ENCODE measurements around the gene EHMT1.

EHMT1 gene

DNA sequence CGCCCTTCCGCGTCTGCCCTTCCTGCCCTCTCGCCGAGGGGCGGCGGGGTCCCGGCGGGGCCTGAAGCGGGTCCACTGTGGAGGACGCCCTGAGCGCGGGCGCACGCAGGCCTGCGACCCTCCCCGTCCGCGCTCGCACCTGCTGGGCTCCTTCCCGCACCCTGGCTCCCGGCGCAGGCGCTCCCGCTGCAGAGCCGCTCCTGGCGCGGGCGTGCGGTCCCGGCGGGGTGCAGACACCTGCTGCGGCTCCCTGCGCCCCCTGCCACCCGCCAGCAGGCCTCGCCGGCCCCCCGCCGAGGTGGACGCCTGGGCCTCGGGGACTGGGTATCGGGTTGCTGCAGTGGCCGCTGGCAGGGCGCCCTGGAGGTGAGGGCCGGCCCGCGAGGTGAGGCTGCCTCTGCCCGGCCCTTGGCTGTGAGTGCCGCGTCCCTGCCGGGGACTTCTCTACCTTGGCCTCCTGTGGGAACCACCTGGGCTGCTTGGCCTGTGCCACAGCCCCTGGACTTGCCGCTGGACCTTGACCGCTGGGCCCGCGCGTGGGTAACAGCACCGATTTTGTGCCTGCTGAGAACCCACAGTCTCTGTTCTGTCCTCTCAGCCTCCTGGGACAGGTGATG is 12.7 kb upstream of the EHMT1 start:
- Histone ChIP-seq H3K79me2 (ENCODE audit: control insufficient read depth, insufficient read depth, low read length, unreplicated experiment) (peaks cover 5% of the 10 kb centered on the region), H3K27me3 (ENCODE audit: insufficient read depth, low read length) (no peaks in the 10 kb centered on the region), H3K27ac (ENCODE audit: low read depth, low read length) (no peak overlapping the region), H3K4me3 (ENCODE audit: low read depth, low read length) (peak overlapping the region; percentile 98), H3K4me1 (ENCODE audit: control insufficient read depth, insufficient read depth, low read length, unreplicated experiment) (peaks cover 11% of the 10 kb centered on the region), H3K36me3 (ENCODE audit: insufficient read depth, low read length) (no peaks in the 10 kb centered on the region), H2AFZ (ENCODE audit: low read length, unreplicated experiment) (peak overlapping the region; percentile 89)

DNA sequence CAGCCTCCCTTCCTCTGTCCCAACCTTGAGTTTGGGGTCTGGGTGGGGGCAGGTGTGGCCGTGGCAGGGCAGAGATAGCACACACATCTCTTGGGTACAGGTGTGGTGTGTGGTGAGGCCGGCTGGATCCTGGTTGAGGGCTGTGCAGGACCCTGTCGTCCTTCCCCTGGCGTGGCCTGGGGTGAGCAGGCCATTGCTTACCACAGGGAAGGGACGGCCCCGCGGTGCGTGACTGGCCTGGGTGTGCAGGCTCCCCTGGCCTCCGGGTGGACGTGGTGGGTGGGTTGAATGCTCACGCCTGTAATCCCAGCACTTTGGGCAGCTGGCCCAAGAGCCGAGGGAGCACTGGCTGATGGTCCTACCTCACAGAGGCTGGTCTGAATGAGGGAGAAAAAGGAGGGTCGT is 12.1 kb upstream of the EHMT1 start:
- Histone ChIP-seq H3K27ac (ENCODE audit: low read depth, low read length) (no peak overlapping the region), H3K4me3 (ENCODE audit: low read depth, low read length) (peak overlapping the region; percentile 98), H2AFZ (ENCODE audit: low read length, unreplicated experiment) (no peak overlapping the region), H3K36me3 (ENCODE audit: insufficient read depth, low read length) (no peaks in the 10 kb centered on the region), H3K79me2 (ENCODE audit: control insufficient read depth, insufficient read depth, low read length, unreplicated experiment) (peaks cover 5% of the 10 kb centered on the region), H3K27me3 (ENCODE audit: insufficient read depth, low read length) (no peaks in the 10 kb centered on the region), H3K4me1 (ENCODE audit: control insufficient read depth, insufficient read depth, low read length, unreplicated experiment) (peaks cover 17% of the 10 kb centered on the region)

DNA sequence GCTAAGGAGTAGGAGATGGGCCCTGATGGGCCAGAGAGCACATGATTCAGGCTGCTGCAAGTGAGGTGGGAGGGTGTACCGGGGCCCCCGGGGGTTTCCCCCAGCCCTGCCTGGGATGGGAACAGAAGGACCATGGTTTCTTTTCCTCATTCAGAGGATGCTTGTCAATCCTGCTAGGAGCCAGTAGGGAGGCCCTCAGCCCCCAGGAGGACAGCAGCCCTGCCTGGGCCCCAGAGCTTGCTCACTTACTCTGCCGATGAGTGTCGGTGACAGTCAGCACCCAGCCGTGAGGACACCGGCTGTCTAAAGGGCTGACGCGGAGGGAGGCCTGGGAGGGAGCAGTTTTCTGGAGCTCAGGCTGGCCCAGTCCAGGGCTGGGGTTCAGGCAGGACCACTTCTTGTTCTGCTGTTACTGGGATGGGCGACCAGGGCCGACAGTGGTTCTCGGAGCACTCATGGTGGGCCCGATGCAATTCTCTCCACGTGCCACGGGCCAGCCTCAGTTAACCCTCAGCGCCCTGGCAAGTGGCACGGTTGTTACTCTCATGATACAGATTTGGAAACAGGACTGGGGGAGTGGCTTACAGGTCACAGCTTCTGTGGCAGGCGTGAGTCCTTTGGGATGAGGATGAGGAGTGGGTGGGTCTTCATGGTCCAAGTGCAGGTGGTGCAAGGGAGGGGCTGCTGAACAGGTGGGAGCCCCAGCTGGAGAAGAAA is 11.5 kb upstream of the EHMT1 start:
- H3K79me2 ChIP-seq (ENCODE audit: control insufficient read depth, insufficient read depth, low read length, unreplicated experiment): peaks cover 5% of the 10 kb centered on the region
- H3K4me3 ChIP-seq (ENCODE audit: low read depth, low read length): 0 out of 2 replicates have a peak overlapping the region, but pooled peaks have one; percentile 24
- H2AFZ ChIP-seq (ENCODE audit: low read length, unreplicated experiment): no peak overlapping the region
- no peak overlapping the region for H3K27ac ChIP-seq (ENCODE audit: low read depth, low read length)
- H3K4me1 ChIP-seq (ENCODE audit: control insufficient read depth, insufficient read depth, low read length, unreplicated experiment): peaks cover 22% of the 10 kb centered on the region
- H3K27me3 ChIP-seq (ENCODE audit: insufficient read depth, low read length): no peaks in the 10 kb centered on the region
- no peaks in the 10 kb centered on the region for H3K36me3 ChIP-seq (ENCODE audit: insufficient read depth, low read length)

DNA sequence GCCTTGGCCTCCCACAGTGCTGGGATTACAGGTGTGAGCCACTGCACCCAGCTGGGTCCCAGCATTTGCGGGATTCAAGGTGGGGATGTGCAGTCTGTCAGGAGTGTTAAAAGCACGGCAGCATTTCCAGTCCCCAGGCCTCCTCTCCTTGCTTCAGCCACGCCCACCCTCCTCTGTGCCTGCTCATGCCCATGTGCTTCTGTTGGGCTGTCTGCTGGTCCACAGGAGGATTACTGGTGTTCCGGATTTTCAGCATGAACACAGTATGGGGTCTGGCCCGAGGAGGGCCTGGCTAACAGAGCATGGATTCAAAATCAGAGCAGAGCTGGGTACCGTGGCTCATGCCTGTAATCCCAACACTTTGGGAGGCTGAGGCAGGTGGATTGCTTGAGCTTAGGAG is 7.9 kb upstream of the EHMT1 start:
- Histone ChIP-seq H2AFZ (ENCODE audit: low read length, unreplicated experiment) (no peak overlapping the region), H3K27me3 (ENCODE audit: insufficient read depth, low read length) (no peaks in the 10 kb centered on the region), H3K79me2 (ENCODE audit: control insufficient read depth, insufficient read depth, low read length, unreplicated experiment) (peaks cover 5% of the 10 kb centered on the region), H3K36me3 (ENCODE audit: insufficient read depth, low read length) (0 out of 2 replicates have a peak, but pooled peaks cover 3% of the 10 kb centered on the region), H3K27ac (ENCODE audit: low read depth, low read length) (no peak overlapping the region), H3K4me1 (ENCODE audit: control insufficient read depth, insufficient read depth, low read length, unreplicated experiment) (peaks cover 33% of the 10 kb centered on the region), H3K4me3 (ENCODE audit: low read depth, low read length) (no peak overlapping the region)

DNA sequence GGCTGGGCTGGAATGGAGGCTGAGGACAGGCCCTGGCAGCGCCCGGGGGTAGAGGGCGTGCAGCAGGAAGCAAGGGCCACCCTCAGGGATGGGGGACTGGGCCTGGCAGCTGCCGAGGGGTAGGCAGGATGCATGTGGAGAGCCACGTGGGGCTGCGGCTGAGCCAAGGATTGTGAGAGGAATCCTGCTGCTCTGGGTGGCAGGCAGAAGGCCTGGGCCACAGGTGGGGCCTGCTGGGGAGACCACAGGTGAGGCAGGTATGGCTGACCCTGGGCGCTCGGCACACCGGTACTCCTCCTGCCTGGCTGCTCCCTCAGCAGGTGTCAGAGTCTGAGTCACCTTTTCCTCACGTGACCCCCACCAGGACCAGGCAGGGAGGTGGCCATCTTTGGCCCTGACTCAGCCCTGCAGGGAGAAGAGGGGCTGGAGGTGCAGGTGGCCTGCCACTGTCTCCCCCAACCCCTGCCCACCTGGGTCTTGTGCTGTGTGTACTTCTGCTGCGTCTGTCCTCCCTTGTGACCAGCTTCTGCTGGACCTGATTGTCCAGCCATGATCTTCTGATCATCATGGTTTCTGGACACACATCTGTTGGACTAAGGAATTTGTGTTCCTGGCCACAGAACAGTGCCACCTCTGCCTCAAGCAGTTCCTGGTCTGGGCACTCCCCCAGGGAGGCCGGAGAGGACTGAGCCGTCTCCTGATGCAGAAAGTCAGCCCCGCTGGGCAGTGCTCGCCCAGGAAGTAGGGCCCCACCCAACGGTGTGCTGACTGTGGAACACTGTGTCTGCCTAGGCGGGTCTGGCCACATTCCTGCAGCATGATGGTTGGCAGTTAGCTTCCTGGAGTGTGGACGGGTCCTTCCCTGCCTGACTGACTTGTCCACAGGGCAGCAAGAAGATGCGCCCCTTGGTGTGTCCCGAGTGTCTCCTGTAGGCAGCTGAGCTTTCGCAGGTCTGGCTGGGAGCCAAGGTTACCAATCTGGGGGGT is 6.9 kb upstream of the EHMT1 start:
- Histone ChIP-seq H3K79me2 (ENCODE audit: control insufficient read depth, insufficient read depth, low read length, unreplicated experiment) (peaks cover 8% of the 10 kb centered on the region), H3K36me3 (ENCODE audit: insufficient read depth, low read length) (0 out of 2 replicates have a peak, but pooled peaks cover 7% of the 10 kb centered on the region), H3K4me1 (ENCODE audit: control insufficient read depth, insufficient read depth, low read length, unreplicated experiment) (peaks cover 28% of the 10 kb centered on the region), H3K4me3 (ENCODE audit: low read depth, low read length) (peak overlapping the region; percentile 12), H3K27ac (ENCODE audit: low read depth, low read length) (peak overlapping the region; percentile 71), H2AFZ (ENCODE audit: low read length, unreplicated experiment) (no peak overlapping the region), H3K27me3 (ENCODE audit: insufficient read depth, low read length) (no peaks in the 10 kb centered on the region)

DNA sequence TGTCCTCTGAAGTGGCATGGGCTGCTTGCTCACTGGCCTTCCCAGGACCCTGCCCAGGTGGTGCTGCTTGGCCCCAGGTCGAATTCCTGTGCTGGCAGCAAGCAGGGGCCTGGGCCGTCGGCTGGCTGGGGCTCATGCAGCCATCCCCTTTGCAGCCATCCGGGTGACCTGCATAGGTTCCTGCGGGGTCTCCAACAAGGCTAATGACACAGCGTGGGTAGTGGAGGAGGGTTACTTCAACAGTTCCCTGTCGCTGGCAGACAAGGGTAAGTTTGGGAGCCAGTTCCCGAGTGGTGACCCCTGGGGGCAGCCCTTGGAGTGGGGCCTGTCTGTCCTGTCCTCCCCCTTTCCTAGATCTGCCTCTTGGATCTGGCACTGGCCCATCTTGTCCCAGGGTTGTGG is 6.1 kb upstream of the EHMT1 start:
- H3K79me2 ChIP-seq (ENCODE audit: control insufficient read depth, insufficient read depth, low read length, unreplicated experiment): peaks cover 14% of the 10 kb centered on the region
- peak overlapping the region; percentile 71 for H3K27ac ChIP-seq (ENCODE audit: low read depth, low read length)
- H3K4me3 ChIP-seq (ENCODE audit: low read depth, low read length): no peak overlapping the region
- peaks cover 28% of the 10 kb centered on the region for H3K4me1 ChIP-seq (ENCODE audit: control insufficient read depth, insufficient read depth, low read length, unreplicated experiment)
- no peaks in the 10 kb centered on the region for H3K27me3 ChIP-seq (ENCODE audit: insufficient read depth, low read length)
- 0 out of 2 replicates have a peak, but pooled peaks cover 7% of the 10 kb centered on the region for H3K36me3 ChIP-seq (ENCODE audit: insufficient read depth, low read length)
- H2AFZ ChIP-seq (ENCODE audit: low read length, unreplicated experiment): no peak overlapping the region

DNA sequence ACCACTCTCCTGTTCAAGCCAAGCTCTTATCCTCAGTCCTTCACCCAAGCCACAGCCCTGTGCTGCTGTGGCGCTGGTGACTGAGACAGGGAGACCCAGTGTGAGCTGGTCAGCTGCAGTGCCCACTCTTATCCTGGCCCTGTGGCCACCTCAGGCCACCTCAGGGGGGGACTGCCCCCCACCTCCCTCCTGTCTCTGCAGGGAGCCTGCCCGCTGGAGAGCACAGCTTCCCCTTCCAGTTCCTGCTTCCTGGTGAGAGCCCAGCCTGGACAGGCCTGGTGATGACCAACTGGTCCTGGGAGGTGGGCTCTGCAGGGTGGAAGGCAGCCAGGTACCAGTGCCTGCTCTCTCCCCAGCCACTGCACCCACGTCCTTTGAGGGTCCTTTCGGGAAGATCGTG is 5.5 kb upstream of the EHMT1 start:
- Histone ChIP-seq H3K36me3 (ENCODE audit: insufficient read depth, low read length) (0 out of 2 replicates have a peak, but pooled peaks cover 7% of the 10 kb centered on the region), H3K27me3 (ENCODE audit: insufficient read depth, low read length) (no peaks in the 10 kb centered on the region), H3K27ac (ENCODE audit: low read depth, low read length) (peak overlapping the region; percentile 71), H3K4me3 (ENCODE audit: low read depth, low read length) (no peak overlapping the region), H2AFZ (ENCODE audit: low read length, unreplicated experiment) (no peak overlapping the region), H3K4me1 (ENCODE audit: control insufficient read depth, insufficient read depth, low read length, unreplicated experiment) (peaks cover 29% of the 10 kb centered on the region), H3K79me2 (ENCODE audit: control insufficient read depth, insufficient read depth, low read length, unreplicated experiment) (peaks cover 19% of the 10 kb centered on the region)

DNA sequence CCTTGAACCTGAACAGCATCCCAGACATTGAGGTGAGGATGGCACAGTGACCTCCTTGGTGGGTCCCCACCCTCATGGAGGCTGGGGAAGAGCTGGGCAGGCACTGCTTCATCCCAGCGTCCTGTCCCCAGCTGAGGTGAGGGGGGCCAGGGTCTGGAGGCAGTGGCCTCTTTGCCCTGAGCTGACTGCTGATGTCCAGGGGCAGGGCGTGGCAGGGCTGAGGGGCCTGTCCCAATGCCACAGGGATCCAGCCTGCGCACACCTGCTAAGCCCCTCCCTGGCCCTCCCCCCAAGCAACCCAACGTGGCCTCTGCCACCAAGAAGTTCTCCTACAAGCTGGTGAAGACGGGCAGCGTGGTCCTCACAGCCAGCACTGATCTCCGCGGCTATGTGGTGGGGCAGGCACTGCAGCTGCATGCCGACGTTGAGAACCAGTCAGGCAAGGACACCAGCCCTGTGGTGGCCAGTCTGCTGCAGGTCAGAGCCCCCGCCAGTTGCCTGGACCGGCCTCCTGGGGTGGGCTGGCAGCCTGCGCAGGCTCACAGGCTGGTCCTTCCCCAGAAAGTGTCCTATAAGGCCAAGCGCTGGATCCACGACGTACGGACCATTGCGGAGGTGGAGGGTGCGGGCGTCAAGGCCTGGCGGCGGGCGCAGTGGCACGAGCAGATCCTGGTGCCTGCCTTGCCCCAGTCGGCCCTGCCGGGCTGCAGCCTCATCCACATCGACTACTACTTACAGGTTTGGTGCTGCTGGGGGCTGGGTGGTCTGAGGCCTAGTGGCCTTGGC is 4.9 kb upstream of the EHMT1 start:
- Histone ChIP-seq H3K4me3 (ENCODE audit: low read depth, low read length) (no peak overlapping the region), H2AFZ (ENCODE audit: low read length, unreplicated experiment) (no peak overlapping the region), H3K4me1 (ENCODE audit: control insufficient read depth, insufficient read depth, low read length, unreplicated experiment) (peaks cover 29% of the 10 kb centered on the region), H3K79me2 (ENCODE audit: control insufficient read depth, insufficient read depth, low read length, unreplicated experiment) (peaks cover 20% of the 10 kb centered on the region), H3K27me3 (ENCODE audit: insufficient read depth, low read length) (no peaks in the 10 kb centered on the region), H3K36me3 (ENCODE audit: insufficient read depth, low read length) (0 out of 2 replicates have a peak, but pooled peaks cover 7% of the 10 kb centered on the region), H3K27ac (ENCODE audit: low read depth, low read length) (no peak overlapping the region)

DNA sequence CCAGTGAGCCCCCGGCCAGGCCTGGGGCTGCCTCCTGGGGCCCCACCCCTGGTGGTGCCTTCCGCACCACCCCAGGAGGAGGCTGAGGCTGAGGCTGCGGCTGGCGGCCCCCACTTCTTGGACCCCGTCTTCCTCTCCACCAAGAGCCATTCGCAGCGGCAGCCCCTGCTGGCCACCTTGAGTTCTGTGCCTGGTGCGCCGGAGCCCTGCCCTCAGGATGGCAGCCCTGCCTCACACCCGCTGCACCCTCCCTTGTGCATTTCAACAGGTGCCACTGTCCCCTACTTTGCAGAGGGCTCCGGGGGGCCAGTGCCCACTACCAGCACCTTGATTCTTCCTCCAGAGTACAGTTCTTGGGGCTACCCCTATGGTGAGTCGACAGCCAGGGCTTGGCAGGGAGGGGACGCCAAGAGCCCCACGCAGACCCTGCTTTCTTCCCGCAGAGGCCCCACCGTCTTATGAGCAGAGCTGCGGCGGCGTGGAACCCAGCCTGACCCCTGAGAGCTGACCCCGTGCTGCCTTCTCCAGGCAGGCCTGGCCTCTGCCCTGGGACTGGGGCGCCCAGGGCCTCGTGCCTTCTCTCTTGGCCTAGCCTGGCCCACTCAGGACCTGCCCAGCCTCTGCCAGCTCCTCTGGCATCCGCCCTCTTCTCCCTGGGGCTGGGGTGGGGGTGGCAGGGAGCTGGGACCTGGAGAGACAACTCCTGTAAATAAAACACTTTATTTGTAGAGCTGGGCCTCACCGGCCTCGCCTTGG is 4.0 kb upstream of the EHMT1 start:
- Histone ChIP-seq H2AFZ (ENCODE audit: low read length, unreplicated experiment) (no peak overlapping the region), H3K79me2 (ENCODE audit: control insufficient read depth, insufficient read depth, low read length, unreplicated experiment) (peaks cover 27% of the 10 kb centered on the region), H3K4me1 (ENCODE audit: control insufficient read depth, insufficient read depth, low read length, unreplicated experiment) (peaks cover 29% of the 10 kb centered on the region), H3K27ac (ENCODE audit: low read depth, low read length) (no peak overlapping the region), H3K36me3 (ENCODE audit: insufficient read depth, low read length) (0 out of 2 replicates have a peak, but pooled peaks cover 7% of the 10 kb centered on the region), H3K4me3 (ENCODE audit: low read depth, low read length) (no peak overlapping the region), H3K27me3 (ENCODE audit: insufficient read depth, low read length) (no peaks in the 10 kb centered on the region)
